PC-3 (cell line): Measurements from ENCODE around the gene CTRB2.
"Not testable (repeated sequence)": the region's sequence is repeated elsewhere in the genome, so short reads cannot be mapped to it uniquely, and the experiment has no call there.

Experiments
- EZH2 ChIP-seq: fragments of 300-600 bp; sonication (generic); IDR thresholded peaks from one replicate; pipeline ENCODE4 v1.6.1; 2017; ENCODE audit warnings: antibody characterized with exemption, mild to moderate bottlenecking, low read length; ENCODE audit not compliant: unreplicated experiment
- EZH2phosphoT487 ChIP-seq: fragments of 300-600 bp; sonication (generic); IDR thresholded peaks from 2 replicates; pipeline ENCODE4 v1.6.1; 2018; ENCODE audit warnings: mild to moderate bottlenecking, antibody characterized with exemption, low read length, borderline replicate concordance
- TF ChIP-seq, protein P1 (sequence below): fragments of 300-600 bp; sonication (generic); conservative IDR thresholded peaks from 2 replicates; pipeline ENCODE4 v1.5.1; 2017; ENCODE audit warnings: antibody characterized with exemption, low read depth, mild to moderate bottlenecking, low read length

DNA sequence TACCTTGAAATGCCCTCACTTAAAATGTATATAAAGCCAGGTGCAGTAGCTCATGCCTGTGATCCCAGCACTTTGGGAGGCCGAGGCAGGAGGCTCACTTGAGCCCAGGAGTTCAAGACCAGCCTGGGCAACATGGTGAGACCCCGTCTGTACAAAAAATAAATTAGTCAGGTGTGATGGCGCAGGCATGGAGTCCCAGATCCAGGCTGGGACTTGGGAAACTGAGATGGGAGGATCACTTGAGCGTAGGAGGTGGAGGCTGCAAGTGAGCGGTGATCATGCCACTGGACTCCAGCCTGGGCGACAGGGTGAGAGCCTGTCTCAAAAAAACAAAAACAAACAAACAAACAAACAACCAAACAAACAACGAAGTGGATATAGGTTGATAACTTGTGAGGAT, 2.6 kb upstream of the CTRB2 start:
- not testable (repeated sequence) for TF ChIP-seq EZH2, EZH2phosphoT487
- TF ChIP-seq, protein P1, sequence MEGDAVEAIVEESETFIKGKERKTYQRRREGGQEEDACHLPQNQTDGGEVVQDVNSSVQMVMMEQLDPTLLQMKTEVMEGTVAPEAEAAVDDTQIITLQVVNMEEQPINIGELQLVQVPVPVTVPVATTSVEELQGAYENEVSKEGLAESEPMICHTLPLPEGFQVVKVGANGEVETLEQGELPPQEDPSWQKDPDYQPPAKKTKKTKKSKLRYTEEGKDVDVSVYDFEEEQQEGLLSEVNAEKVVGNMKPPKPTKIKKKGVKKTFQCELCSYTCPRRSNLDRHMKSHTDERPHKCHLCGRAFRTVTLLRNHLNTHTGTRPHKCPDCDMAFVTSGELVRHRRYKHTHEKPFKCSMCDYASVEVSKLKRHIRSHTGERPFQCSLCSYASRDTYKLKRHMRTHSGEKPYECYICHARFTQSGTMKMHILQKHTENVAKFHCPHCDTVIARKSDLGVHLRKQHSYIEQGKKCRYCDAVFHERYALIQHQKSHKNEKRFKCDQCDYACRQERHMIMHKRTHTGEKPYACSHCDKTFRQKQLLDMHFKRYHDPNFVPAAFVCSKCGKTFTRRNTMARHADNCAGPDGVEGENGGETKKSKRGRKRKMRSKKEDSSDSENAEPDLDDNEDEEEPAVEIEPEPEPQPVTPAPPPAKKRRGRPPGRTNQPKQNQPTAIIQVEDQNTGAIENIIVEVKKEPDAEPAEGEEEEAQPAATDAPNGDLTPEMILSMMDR: not testable (repeated sequence)
